SJSA1 (cell line): ENCODE data around the gene PTP4A2. TPM values are rescaled to one million over a fixed set of nuclear protein-coding genes. Genes with fewer than 3 reads are reported as not detected.

Experiments
- DNase-seq, 2 experiments: peaks; one replicate each; pipeline ENCODE4 v3.0.0-alpha.2; 2015 to 2020; ENCODE audit warnings: low spot score in 2 of 2, low read depth in 1 of 2
- H3K27ac ChIP-seq: fragments of 250-450 bp; sonication (Bioruptor Pico); 2 replicates; pipeline ENCODE4 v1.5.1; 2020; ENCODE audit warnings: mild to moderate bottlenecking, moderate library complexity
- H3K27me3 ChIP-seq: fragments of 250-450 bp; sonication (Bioruptor Pico); replicated peaks from 2 replicates; pipeline ENCODE4 v1.5.1; 2020; ENCODE audit warnings: mild to moderate bottlenecking, moderate library complexity
- H3K36me3 ChIP-seq: fragments of 250-450 bp; sonication (Bioruptor Pico); 2 replicates; pipeline ENCODE4 v1.5.1; 2020; ENCODE audit warnings: mild to moderate bottlenecking
- H3K4me1 ChIP-seq: fragments of 250-450 bp; sonication (Bioruptor Pico); replicated peaks from 2 replicates; pipeline ENCODE4 v1.6.1; 2021; ENCODE audit warnings: mild to moderate bottlenecking
- H3K4me3 ChIP-seq: fragments of 250-450 bp; sonication (Bioruptor Pico); 2 replicates; pipeline ENCODE4 v1.5.1; 2020; ENCODE audit warnings: mild to moderate bottlenecking
- H3K9me3 ChIP-seq: fragments of 250-450 bp; sonication (Bioruptor Pico); replicated peaks from 2 replicates; pipeline ENCODE4 v1.5.1; 2020; ENCODE audit warnings: mild to moderate bottlenecking
- total RNA-seq: library from RNA; depleted of rRNA; stranded (reverse); fragments of >200 nt; shearing (Covaris generic); gene quantifications from 2 replicates; pipeline ENCODE4 v1.2.3, GENCODE V29; 2014

Gene PTP4A2
- total RNA-seq, 1 experiment from 2014 or later: 287 TPM

GRCh38 chr1:31879981-31880608, 58.1 kb downstream of the PTP4A2 start:
- no peak overlapping the region for H3K4me3 ChIP-seq
- H3K36me3 ChIP-seq: no peaks in the 10 kb centered on the region
- H3K9me3 ChIP-seq: no peaks in the 10 kb centered on the region
- no peak overlapping the region for H3K27ac ChIP-seq
- H3K4me1 ChIP-seq: no peaks in the 10 kb centered on the region
- DNase-seq: no peak
- H3K27me3 ChIP-seq: no peaks in the 10 kb centered on the region

GRCh38 chr1:31878058-31878457, 60.1 kb downstream of the PTP4A2 start:
- H3K4me1 ChIP-seq: no peaks in the 10 kb centered on the region
- H3K27ac ChIP-seq: no peak overlapping the region
- 0 out of 2 replicates have a peak, but pooled peaks cover 2% of the 10 kb centered on the region for H3K9me3 ChIP-seq
- H3K4me3 ChIP-seq: no peak overlapping the region
- H3K27me3 ChIP-seq: no peaks in the 10 kb centered on the region
- DNase-seq: no peak
- H3K36me3 ChIP-seq: no peaks in the 10 kb centered on the region

GRCh38 chr1:31877544-31877943, 60.6 kb downstream of the PTP4A2 start:
- H3K9me3 ChIP-seq: 0 out of 2 replicates have a peak, but pooled peaks cover 2% of the 10 kb centered on the region
- no peak overlapping the region for H3K27ac ChIP-seq
- no peaks in the 10 kb centered on the region for H3K4me1 ChIP-seq
- H3K36me3 ChIP-seq: no peaks in the 10 kb centered on the region
- H3K27me3 ChIP-seq: no peaks in the 10 kb centered on the region
- no peak overlapping the region for H3K4me3 ChIP-seq
- DNase-seq: no peak

DNA sequence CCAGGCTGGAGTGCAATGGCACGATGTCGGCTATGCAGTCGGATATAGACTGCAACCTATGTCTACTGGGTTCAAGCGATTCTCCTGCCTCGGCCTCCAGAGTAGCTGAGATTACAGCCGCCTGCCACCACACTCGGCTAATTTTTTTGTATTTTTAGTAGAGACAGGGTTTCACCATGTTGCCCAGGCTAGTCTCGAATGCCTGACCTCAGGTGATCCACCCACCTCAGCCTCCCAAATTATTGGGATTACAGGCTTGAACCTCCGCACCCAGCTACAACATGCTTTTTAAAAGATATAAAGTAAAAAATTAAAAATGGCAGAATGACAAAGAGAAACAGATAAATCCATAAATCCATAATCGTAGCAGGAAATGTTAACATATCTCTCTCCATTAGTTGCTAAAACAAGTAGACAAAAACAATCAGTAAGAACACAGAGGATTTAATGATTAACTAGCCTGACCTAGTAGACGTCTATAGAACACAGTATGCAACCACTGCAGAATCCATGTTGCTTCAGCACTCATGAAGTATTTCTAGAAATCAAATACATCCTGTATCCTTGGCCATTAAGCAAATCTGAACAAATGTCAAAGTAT, 62.4 kb downstream of the PTP4A2 start:
- no peaks in the 10 kb centered on the region for H3K4me1 ChIP-seq
- H3K36me3 ChIP-seq: no peaks in the 10 kb centered on the region
- no peak for DNase-seq
- H3K9me3 ChIP-seq: 0 out of 2 replicates have a peak, but pooled peaks cover 2% of the 10 kb centered on the region
- H3K27ac ChIP-seq: no peak overlapping the region
- H3K27me3 ChIP-seq: no peaks in the 10 kb centered on the region
- no peak overlapping the region for H3K4me3 ChIP-seq

- no peak overlapping the region for H3K27ac ChIP-seq
- no peaks in the 10 kb centered on the region for H3K4me1 ChIP-seq
- H3K27me3 ChIP-seq: no peaks in the 10 kb centered on the region
- no peak overlapping the region for H3K4me3 ChIP-seq
- H3K9me3 ChIP-seq: 0 out of 2 replicates have a peak, but pooled peaks cover 2% of the 10 kb centered on the region
- no peak for DNase-seq
- no peaks in the 10 kb centered on the region for H3K36me3 ChIP-seq
Measured at GRCh38 chr1:31874942-31875341, 63.2 kb downstream of the PTP4A2 start.

DNA sequence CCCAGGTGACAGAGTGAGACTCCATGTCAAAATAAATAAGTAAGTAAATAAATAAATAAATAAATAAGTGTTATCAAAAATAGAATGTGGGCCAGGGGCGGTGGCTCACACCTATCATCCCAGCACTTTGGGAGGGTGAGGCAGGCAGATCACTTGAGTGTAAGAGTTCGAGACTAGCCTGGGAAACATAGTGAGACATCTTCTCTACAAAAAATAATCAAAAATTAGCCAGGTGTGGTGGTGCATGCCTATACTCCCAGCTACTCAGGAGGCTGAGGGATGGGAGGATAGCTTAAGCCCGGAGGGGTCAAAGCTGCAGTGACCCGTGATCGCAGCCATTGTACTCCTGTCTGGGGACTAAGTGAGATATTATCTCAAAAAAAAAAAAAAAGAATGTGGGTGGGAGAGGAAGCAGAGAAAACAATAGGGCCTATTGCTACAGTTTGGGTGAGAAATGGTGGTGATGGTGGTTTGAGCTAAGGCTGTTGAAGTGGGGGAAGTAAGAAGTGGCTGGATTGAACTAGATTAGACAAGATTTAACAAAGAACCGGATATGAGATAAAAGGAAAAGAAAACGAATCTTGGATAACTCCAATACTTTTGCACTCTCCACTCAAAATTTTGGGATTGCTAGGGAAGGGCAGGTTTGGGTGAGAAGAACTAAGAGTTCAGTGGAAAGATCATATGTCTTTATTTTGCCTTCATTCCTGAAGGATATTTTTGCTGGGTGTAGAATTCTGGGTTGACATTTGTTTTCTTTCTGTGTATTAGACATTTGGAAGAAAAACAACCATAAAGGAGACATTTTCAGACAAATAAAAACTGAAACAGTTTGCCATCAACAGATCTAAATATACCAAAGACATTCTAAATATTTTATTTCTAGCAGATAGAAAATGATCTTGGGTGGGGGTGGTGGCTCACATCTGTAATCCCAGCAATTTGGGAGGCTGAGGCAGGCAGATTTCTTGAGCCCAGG, 65.2 kb downstream of the PTP4A2 start:
- Histone ChIP-seq H3K27ac (no peak overlapping the region), H3K36me3 (no peaks in the 10 kb centered on the region), H3K4me1 (no peaks in the 10 kb centered on the region), H3K4me3 (no peak overlapping the region), H3K9me3 (0 out of 2 replicates have a peak, but pooled peaks cover 2% of the 10 kb centered on the region), H3K27me3 (no peaks in the 10 kb centered on the region)
- no peak for DNase-seq

DNA sequence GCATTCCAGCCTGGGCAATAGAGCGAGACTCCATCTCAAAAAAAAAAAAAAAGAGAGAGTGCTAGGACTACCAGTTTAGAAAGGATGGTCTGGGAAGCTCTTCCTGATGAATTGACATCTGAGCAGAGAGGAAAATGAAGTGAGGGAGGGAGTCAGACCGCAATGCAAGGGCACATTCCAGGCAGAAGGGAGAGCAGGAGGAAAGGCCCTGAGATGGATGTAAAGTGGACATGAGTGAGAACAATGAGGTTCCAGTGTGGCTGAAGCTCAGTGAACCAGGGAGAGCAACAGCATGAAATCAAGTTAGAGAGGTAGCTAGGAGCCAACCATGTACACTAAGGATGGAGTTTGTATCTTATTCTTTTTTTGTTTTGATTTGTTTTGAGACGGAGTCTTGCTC, 66.5 kb downstream of the PTP4A2 start:
- no peak for DNase-seq
- no peaks in the 10 kb centered on the region for H3K4me1 ChIP-seq
- H3K9me3 ChIP-seq: 0 out of 2 replicates have a peak, but pooled peaks cover 2% of the 10 kb centered on the region
- no peak overlapping the region for H3K4me3 ChIP-seq
- H3K36me3 ChIP-seq: no peaks in the 10 kb centered on the region
- no peak overlapping the region for H3K27ac ChIP-seq
- H3K27me3 ChIP-seq: no peaks in the 10 kb centered on the region

DNA sequence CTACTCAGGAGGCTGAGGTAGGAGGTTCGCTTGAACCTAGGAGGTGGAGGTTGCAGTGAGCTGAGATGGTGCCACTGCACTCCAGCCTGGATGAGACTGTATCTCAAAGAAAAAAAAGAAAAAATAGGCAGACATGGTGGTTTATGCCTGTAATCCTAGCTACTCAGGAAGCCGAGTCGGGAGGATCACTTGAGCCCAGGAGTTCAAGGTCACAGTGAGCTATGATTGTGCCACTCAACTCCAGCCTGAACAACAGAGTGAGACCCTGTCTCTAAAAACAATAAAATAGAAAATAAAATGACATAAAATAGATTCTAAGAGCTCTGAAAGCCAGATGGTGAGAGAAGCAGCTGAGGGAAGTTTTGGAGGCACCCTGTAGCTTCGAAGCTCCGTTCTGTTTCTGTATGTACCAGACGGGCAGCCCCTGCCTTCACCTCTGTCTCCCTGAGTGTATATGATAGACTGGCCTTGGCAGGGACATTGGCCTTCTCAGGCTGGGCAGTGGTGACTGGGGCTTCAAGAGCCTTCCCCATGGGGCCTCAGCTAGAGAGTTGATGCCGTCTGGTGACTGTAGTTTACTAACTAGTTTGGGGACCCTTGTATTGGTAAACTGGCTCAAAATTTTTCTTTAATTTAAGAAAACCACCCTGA, 68.0 kb downstream of the PTP4A2 start:
- H3K9me3 ChIP-seq: 0 out of 2 replicates have a peak, but pooled peaks cover 2% of the 10 kb centered on the region

GRCh38 chr1:31869449-31869848, 68.7 kb downstream of the PTP4A2 start:
- H3K9me3 ChIP-seq: 0 out of 2 replicates have a peak, but pooled peaks cover 2% of the 10 kb centered on the region
- H3K27ac ChIP-seq: no peak overlapping the region
- H3K36me3 ChIP-seq: no peaks in the 10 kb centered on the region
- no peaks in the 10 kb centered on the region for H3K4me1 ChIP-seq
- H3K4me3 ChIP-seq: no peak overlapping the region
- no peaks in the 10 kb centered on the region for H3K27me3 ChIP-seq
- DNase-seq: no peak

More for the DNA sequence above, 68.0 kb downstream of the PTP4A2 start:
- Histone ChIP-seq H3K36me3 (no peaks in the 10 kb centered on the region), H3K4me1 (no peaks in the 10 kb centered on the region), H3K27ac (no peak overlapping the region), H3K4me3 (no peak overlapping the region), H3K27me3 (no peaks in the 10 kb centered on the region)
- DNase-seq: no peak

DNA sequence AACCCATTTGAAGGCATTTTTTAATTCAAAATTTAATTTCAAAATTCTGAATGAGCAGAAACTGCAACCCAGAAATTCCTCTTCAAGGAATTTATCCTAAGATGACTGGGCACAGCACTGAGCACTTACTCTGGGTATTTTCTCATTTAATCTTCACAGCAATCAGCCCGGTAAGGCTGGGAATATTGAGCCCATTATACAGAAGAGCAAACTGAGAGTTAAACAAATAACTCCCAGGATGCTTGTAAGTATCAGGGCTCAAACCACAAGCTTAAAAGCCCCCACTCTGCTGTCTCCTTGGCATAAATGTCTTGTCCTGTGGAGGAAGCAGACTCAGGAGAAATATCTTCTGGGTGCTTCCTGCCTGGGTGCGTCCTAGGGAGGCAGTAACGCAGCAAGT, 69.3 kb downstream of the PTP4A2 start:
- no peaks in the 10 kb centered on the region for H3K27me3 ChIP-seq
- no peak for DNase-seq
- no peak overlapping the region for H3K27ac ChIP-seq
- no peaks in the 10 kb centered on the region for H3K4me1 ChIP-seq
- no peak overlapping the region for H3K4me3 ChIP-seq
- no peaks in the 10 kb centered on the region for H3K36me3 ChIP-seq
- H3K9me3 ChIP-seq: 0 out of 2 replicates have a peak, but pooled peaks cover 2% of the 10 kb centered on the region

GRCh38 chr1:31867546-31867945, 70.6 kb downstream of the PTP4A2 start:
- no peak for DNase-seq
- H3K9me3 ChIP-seq: no peaks in the 10 kb centered on the region
- no peaks in the 10 kb centered on the region for H3K36me3 ChIP-seq
- no peaks in the 10 kb centered on the region for H3K4me1 ChIP-seq
- H3K27me3 ChIP-seq: no peaks in the 10 kb centered on the region
- H3K4me3 ChIP-seq: no peak overlapping the region
- no peak overlapping the region for H3K27ac ChIP-seq

DNA sequence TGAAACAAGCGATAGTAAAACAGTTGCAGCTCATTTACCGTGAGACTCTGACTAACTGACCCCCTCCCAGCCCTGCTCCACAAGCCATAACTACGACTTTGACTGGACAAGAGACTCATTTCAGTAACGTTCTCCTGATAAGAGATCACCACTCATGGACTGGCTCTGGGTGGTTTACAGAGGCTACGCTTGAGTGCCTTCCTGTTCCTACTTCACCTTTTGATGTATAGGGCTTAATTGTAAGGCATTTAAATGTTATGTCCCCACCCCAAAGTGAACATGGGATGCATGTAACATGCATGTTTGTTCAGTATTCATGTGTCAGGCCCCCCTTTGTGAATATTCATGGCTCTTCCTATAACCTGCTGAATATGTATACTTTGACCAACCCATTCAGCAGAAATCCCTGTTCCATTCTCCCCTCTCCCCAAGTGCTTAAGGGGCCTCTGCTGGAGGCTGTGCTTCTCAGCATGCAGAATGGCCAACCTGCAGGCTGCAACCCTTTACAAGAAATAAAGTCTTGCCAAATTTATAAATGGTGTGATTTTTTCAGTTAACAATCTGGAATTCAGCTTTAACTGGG, 71.6 kb downstream of the PTP4A2 start:
- no peaks in the 10 kb centered on the region for H3K27me3 ChIP-seq
- H3K4me1 ChIP-seq: no peaks in the 10 kb centered on the region
- H3K27ac ChIP-seq: no peak overlapping the region
- DNase-seq: no peak
- H3K9me3 ChIP-seq: no peaks in the 10 kb centered on the region
- no peak overlapping the region for H3K4me3 ChIP-seq
- H3K36me3 ChIP-seq: no peaks in the 10 kb centered on the region
